HG02840 (cell line): ENCODE results near the gene GRK2.

Source experiments
- ATAC-seq: cut with Tn5 transposase; IDR thresholded peaks from one replicate; pipeline ENCODE4 v1.9.1; 2021; ENCODE audit warnings: mild to moderate bottlenecking, moderate library complexity, moderate number of reproducible peaks; ENCODE audit not compliant: unreplicated experiment, low FRiP score

The GRK2 gene

DNA sequence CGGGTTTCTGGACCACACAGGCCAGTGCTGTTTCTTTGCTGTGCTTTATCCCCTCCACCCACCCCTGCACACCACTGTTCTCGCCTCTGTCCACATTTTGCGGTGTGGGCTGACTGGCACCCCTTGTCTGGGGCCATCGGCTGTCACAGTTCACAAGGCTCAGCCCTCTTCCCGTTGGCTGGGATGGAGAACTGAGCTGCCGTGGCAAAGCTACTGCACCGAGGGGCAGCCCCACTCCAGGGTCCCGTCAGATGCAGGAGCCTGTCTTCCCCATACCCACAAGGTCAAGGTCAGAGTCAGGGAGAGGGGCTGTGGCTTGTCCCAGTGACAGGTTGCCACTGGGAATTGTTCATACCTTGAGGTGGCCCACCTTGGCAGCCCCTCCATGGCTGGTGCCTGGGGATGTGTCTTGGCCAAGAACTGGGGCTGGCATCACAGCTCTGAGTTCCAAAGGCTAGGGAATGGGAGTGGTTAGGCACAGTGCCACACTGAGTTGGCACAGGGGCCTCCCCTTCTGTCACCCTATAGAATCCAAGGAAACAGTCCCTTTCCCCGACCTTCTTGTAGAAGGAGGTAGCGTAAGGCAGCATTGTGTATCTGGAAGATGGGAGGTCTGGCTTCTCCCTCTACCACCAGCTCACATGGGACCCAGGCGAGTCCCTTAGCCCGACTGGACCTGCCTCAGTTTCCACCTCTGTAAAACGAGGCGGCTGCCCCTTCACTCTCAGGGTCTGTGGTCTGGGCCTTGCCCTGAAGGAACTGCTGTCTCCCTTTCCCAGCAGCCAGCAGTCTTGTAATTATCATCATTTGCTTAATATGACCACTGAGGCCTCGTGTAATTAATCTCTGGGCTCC lies 3.4 kb downstream of the GRK2 start:
- ATAC-seq, result no peak

- ATAC-seq, result no peak
Measured at GRCh38 chr11:67270256-67271204, 4.3 kb downstream of the GRK2 start.

- no peak for ATAC-seq
Measured at GRCh38 chr11:67271205-67271540, 4.9 kb downstream of the GRK2 start.

GRCh38 chr11:67271541-67272284 lies 5.4 kb downstream of the GRK2 start:
- no peak for ATAC-seq

GRCh38 chr11:67272327-67273259 lies 6.3 kb downstream of the GRK2 start:
- no peak for ATAC-seq

GRCh38 chr11:67273260-67273990 lies 7.2 kb downstream of the GRK2 start:
- no peak for ATAC-seq

DNA sequence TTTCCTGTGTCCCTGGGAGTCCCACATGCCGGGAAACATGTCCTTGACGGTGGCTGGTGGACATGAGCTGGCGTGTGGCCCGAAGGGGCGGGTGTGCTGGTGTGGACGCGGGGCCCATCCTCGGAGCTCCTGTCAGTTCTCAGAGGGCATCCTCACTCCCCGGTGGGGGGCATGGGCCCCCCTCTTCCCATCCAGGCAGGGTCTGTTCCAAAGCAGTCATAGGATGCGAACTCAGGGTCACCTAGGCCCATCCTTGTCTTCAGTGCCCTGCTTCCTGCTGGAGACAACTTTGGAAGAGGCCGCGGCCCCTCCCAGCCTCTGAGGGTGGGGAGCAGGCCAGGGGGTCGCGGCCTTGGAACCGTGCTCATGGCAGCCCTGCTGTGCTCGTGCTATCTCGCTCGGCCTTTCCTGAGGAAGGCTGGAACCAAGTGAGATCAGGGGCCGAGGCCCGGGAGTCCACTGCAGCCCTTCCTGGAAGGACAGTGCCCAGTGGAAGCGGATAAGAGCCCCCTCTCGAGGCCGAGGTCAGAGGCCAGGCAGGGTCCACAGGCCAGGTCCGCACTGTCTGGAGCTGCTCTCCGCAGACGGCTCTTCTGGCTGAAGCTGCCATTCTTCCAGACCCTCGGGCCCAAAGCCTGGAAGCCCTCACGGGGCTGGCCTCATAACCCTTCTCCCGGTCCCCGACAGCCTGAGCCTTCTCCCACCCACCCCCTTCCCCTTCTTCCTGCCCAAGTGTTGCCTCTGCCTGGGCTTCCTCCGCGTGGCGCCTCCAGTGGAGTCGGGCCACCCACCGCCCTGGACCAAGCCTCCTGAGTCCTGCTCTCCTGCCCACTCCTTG lies 8.7 kb downstream of the GRK2 start:
- ATAC-seq, result no peak

DNA sequence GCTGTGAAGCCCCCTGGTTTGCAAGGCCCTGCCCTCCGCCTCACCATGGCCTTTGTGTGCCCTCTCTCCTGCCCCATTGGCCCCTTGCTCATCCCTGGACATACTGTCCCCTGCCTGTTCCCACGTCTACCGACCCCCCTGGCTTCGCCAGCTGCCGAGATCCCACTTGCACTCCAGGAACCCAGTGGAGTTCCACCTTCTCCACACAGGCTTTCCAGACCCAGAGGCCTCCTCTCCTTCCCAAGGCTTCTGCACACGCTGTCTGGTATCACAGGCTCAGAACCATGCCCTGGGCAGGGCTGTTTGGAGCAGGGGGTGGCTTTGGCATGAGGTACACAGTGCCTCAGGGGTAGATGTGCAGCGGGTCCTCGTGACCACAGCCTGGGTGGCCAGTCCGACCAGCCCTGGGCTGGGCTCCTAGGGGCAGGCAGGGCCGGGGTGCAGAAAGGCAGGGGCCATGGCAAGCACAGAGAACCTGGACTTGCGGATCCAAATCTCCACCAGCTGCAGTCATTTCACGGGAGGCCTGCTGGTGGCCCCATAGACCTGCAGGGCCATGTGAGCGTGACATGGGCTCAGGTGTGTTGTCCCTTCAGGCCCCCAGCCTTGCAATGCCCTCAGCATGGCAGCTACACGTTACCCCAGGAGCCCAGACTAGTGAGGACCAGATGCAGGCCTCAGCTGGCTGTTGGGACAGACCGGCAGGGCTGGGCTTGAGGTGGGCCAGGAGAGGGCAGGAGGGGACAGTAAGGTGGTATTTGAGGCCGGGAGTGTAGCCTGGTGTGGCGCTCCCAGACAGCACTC lies 9.5 kb downstream of the GRK2 start:
- no peak for ATAC-seq

- ATAC-seq, result peak; percentile 12
Measured at GRCh38 chr11:67276781-67277230, 10.5 kb downstream of the GRK2 start.

GRCh38 chr11:67277231-67277961 lies 11.1 kb downstream of the GRK2 start:
- peak; percentile 52 for ATAC-seq

DNA sequence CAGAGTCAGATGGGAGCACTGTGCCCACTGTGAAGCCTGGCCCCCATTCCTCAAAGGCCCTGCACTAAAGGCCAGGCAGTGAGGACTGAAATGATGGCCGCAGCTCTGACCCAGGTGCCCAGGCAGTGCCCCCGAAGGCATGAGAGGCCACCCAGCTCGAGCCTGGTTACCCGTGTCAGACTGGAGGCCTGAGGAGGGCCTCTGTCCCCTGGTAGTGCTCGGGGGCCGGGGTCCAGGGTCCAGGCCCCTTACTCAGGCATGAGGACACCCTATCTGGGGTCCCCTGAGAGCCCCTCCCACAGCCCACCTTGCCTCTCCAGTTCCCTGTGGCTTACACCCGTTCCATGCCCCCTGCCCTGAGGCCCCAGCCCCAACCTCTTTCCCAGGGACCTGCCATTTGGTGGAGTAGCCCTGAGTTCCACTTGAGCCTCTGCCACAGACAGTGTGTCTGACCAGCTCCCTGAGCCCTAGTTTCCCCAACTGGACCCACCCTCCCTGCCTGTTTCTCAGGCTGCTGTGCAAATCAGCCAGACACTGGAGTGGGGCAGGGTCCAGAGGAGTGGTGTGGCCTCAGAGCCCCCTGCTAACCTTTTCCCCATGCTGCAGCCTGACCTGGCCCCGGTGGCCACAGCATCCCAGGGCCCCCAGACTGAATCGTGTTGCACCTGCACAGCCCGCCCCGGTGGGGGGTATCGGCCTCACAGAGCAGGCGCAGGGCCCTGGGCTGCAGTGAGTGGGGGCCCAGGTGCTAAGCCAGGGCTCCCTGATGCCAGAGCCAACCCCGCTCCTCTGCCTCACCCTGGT lies 12.1 kb downstream of the GRK2 start:
- ATAC-seq, result no peak

- no peak for ATAC-seq
Measured at GRCh38 chr11:67278939-67279588, 12.8 kb downstream of the GRK2 start.

GRCh38 chr11:67279589-67280340 lies 13.5 kb downstream of the GRK2 start:
- no peak for ATAC-seq

- no peak for ATAC-seq
Measured at GRCh38 chr11:67280341-67280787, 14.1 kb downstream of the GRK2 start.
